Neural progenitor cell (in vitro differentiated cells): ENCODE measurements around the gene SCARF1. TPM values are rescaled to one million over a fixed set of nuclear protein-coding genes. Genes with fewer than 3 reads are reported as not detected.

Source experiments
- DNase-seq: peaks from one replicate; pipeline ENCODE4 v3.0.0-alpha.2; 2016; ENCODE audit warnings: low spot score
- H2AFZ ChIP-seq: fragments of 200-600 bp; sonication (generic); replicated peaks from 2 replicates; pipeline ENCODE4 v1.6.1; 2016; ENCODE audit warnings: antibody characterized with exemption
- H3F3A ChIP-seq: fragments of 200-600 bp; sonication (generic); 2 replicates; pipeline ENCODE4 v1.6.1; 2016; ENCODE audit warnings: antibody characterized with exemption, low read depth
- H3K27ac ChIP-seq: fragments of 200-600 bp; sonication (generic); 2 replicates; pipeline ENCODE4 v1.5.1; 2016; ENCODE audit warnings: mild to moderate bottlenecking
- H3K27me3 ChIP-seq: fragments of 200-600 bp; sonication (generic); 2 replicates; pipeline ENCODE4 v1.6.1; 2016; ENCODE audit warnings: mild to moderate bottlenecking, moderate library complexity
- H3K36me3 ChIP-seq: fragments of 200-600 bp; sonication (generic); 2 replicates; pipeline ENCODE4 v1.5.1; 2016
- H3K4me1 ChIP-seq: fragments of 200-600 bp; sonication (generic); 2 replicates; pipeline ENCODE4 v1.6.1; 2016; ENCODE audit warnings: mixed run types
- H3K4me2 ChIP-seq: fragments of 200-600 bp; sonication (generic); 2 replicates; pipeline ENCODE4 v1.6.1; 2016
- H3K4me3 ChIP-seq: fragments of 200-600 bp; sonication (generic); 2 replicates; pipeline ENCODE4 v1.5.1; 2016
- H3K79me2 ChIP-seq: fragments of 200-600 bp; sonication (generic); 2 replicates; pipeline ENCODE4 v1.6.1; 2016; ENCODE audit warnings: low read depth
- H3K9ac ChIP-seq: fragments of 200-600 bp; sonication (generic); 2 replicates; pipeline ENCODE4 v1.6.1; 2016
- H3K9me3 ChIP-seq: fragments of 200-600 bp; sonication (generic); 2 replicates; pipeline ENCODE4 v1.5.1; 2016; ENCODE audit warnings: low read depth
- H4K20me1 ChIP-seq: fragments of 200-600 bp; sonication (generic); 2 replicates; pipeline ENCODE4 v1.6.1; 2016; ENCODE audit warnings: low read depth
- H3K27ac Mint-ChIP-seq: 3 replicates; pipeline ENCODE4 v1.8.0; 2021; ENCODE audit warnings: mixed read lengths
- H3K27me3 Mint-ChIP-seq: 2 replicates; pipeline ENCODE4 v1.8.0; 2022; ENCODE audit warnings: low read depth, mild to moderate bottlenecking, inconsistent platforms, moderate library complexity, mixed read lengths; ENCODE audit not compliant: insufficient read depth
- H3K36me3 Mint-ChIP-seq: 3 replicates; pipeline ENCODE4 v1.8.0; 2021; ENCODE audit warnings: mixed read lengths
- H3K4me1 Mint-ChIP-seq: 3 replicates; pipeline ENCODE4 v1.8.0; 2021; ENCODE audit warnings: mixed read lengths
- H3K4me3 Mint-ChIP-seq: 3 replicates; pipeline ENCODE4 v1.8.0; 2021; ENCODE audit warnings: mild to moderate bottlenecking, moderate library complexity, mixed read lengths
- H3K9me3 Mint-ChIP-seq: 3 replicates; pipeline ENCODE4 v1.8.0; 2020; ENCODE audit warnings: mixed read lengths
- CTCF ChIP-seq: fragments of 200-600 bp; sonication (generic); IDR thresholded peaks from 2 replicates; pipeline ENCODE4 v1.5.1; 2017; ENCODE audit warnings: antibody characterized with exemption, mild to moderate bottlenecking
- EZH2 ChIP-seq: fragments of 200-600 bp; sonication (generic); IDR thresholded peaks from 2 replicates; pipeline ENCODE4 v1.6.1; 2017; ENCODE audit warnings: antibody characterized with exemption, mild to moderate bottlenecking, moderate library complexity
- EZH2phosphoT487 ChIP-seq: fragments of 200-600 bp; sonication (generic); IDR thresholded peaks from 2 replicates; pipeline ENCODE4 v1.6.1; 2017; ENCODE audit warnings: antibody characterized with exemption
- total RNA-seq: library from RNA; depleted of rRNA; stranded (reverse); fragments of >200 nt; gene quantifications from 2 replicates; pipeline ENCODE4 v1.2.3, GENCODE V29; 2015; ENCODE audit warnings: low replicate concordance

The SCARF1 gene
- total RNA-seq, 1 donor from 2014 or later = not detected

DNA sequence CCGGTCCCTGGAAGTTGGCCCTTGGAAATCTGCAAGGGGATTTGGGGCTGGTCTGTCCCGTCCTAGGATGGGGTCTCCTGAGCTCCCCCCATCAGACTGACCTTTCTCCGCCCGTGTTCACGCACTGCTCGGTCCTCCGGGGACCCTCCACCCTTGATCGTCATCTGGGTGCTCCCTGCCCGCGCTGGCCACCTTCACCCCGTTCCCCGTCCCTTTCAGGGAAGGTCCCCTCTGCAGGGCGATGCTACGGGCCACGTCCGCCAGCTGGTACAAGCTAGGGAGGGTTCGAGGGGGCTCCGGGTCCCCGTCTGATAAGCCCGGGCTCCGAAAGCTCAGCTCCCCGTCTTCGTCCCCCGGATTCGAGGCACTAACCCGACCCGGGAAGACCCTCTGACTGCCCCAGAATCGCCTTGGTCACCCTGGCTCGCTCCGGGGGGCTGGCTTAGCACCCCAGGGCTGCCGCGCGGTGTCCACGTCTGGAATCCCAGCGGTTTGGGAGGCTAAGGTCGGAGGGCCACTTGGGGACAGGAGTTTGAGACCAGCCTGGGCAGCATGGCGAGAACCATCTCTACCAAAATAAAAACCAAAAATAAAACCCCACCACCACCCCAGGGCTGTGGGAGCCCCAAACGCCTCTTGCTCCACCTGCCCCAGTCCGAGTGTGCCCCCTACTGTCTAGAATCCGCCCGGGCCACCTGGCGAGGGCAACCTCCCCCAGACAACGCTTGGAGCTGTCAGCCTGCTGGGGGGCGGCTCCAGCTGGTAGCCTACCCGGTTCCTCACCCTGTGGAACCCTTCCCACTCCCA is 15.8 kb downstream of the SCARF1 start:
- H3K4me1 Mint-ChIP-seq = peaks cover 33% of the 10 kb centered on the region
- H3K4me3 Mint-ChIP-seq = peak overlapping the region; percentile 83
- peak; percentile 54 for DNase-seq
- Histone ChIP-seq H3F3A (peaks cover 35% of the 10 kb centered on the region), H3K36me3 (no peaks in the 10 kb centered on the region), H3K4me1 (peaks cover 25% of the 10 kb centered on the region), H3K4me3 (peak overlapping the region; percentile 69), H3K4me2 (peak overlapping the region; percentile 90), H3K27me3 (peaks cover 35% of the 10 kb centered on the region), H3K9ac (peak overlapping the region; percentile 52), H2AFZ (peak overlapping the region; percentile 79), H3K27ac (no peak overlapping the region), H3K9me3 (no peaks in the 10 kb centered on the region), H4K20me1 (peaks cover 15% of the 10 kb centered on the region), H3K79me2 (no peaks in the 10 kb centered on the region)
- H3K36me3 Mint-ChIP-seq = no peaks in the 10 kb centered on the region
- no peaks in the 10 kb centered on the region for H3K9me3 Mint-ChIP-seq
- H3K27ac Mint-ChIP-seq = peak overlapping the region; percentile 35
- peaks cover 9% of the 10 kb centered on the region for H3K27me3 Mint-ChIP-seq
- TF ChIP-seq CTCF = peak; percentile 57
- no peak for TF ChIP-seq EZH2phosphoT487

- Histone ChIP-seq H3K79me2 (no peaks in the 10 kb centered on the region), H3K4me3 (peak overlapping the region; percentile 69), H3K36me3 (no peaks in the 10 kb centered on the region), H2AFZ (peak overlapping the region; percentile 79), H3K4me1 (peaks cover 25% of the 10 kb centered on the region), H3K27me3 (peaks cover 35% of the 10 kb centered on the region), H3K4me2 (peak overlapping the region; percentile 90), H3K27ac (peak overlapping the region; percentile 93), H3K9me3 (no peaks in the 10 kb centered on the region), H3F3A (peaks cover 35% of the 10 kb centered on the region), H4K20me1 (peaks cover 15% of the 10 kb centered on the region), H3K9ac (peak overlapping the region; percentile 52)
- Mint-ChIP-seq H3K9me3 (no peaks in the 10 kb centered on the region), H3K4me1 (peaks cover 33% of the 10 kb centered on the region), H3K27me3 (peaks cover 7% of the 10 kb centered on the region), H3K27ac (peak overlapping the region; percentile 61), H3K4me3 (peak overlapping the region; percentile 90), H3K36me3 (no peaks in the 10 kb centered on the region)
- peak; percentile 98 for DNase-seq
- no peak for TF ChIP-seq EZH2phosphoT487
- TF ChIP-seq CTCF = peak; percentile 45
- peak; percentile 9 for TF ChIP-seq EZH2
These were observed 16.6 kb downstream of the SCARF1 start for GRCh38 chr17:1628856-1629503.

DNA sequence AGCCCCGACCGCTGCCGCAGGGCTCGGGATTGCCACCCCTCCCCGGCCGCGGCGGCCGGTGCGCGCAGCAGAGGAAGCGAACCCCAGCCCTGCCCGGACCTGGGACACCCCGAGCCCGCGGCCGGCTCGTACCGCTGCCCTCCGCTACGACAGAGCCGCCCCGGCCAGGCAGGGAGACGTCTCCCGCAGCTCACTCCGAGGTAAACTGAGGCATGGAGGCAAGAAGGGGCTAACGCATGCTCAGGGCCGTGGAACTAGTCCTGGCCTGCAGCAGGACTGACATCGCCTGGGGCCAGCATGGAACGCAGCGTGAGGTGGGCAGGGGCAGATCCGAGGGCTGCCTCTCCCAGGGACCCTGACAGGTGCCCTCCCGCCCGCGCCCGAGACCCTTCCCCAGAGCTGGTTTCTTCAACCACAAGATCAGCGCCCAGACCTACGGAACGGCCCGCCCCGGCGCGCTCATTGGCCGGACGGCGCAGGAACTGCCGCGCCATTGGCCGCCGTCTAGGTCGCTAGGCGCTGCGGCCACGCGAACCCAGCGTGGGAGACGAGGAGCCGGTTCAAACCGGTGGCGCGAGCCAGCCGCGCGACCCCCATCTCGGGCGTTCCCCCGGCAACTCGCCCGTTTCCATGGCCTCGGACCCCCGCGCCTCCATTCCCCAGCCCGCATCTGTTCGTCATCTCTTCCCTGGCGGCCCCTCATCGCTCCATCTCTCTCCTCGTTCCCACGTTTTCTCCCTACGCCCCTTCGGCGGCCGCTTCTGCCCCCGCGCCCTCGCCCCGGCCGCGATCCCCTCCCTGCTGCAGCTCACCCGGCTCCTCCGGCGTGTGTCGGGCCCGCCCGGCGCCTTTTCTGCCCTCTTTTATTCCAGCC is 17.3 kb downstream of the SCARF1 start, which contains the start of gene SLC43A2:
SLC43A2 (minus strand) TSS at position 853 of the 874 bp plus-strand sequence. CDS start 960 bp downstream, outside the sequence.
- H3K36me3 ChIP-seq = no peaks in the 10 kb centered on the region
- H3K27ac Mint-ChIP-seq = peak within 1 kb of the TSS; percentile 61
- no peaks in the 10 kb centered on the region for H3K9me3 Mint-ChIP-seq
- peak within 1 kb of the TSS; percentile 65 for H3K9ac ChIP-seq
- H3K36me3 Mint-ChIP-seq = peaks cover 2% of the 10 kb centered on the region
- peak within 1 kb of the TSS; percentile 69 for H3K4me3 ChIP-seq
- peaks cover 35% of the 10 kb centered on the region for H3F3A ChIP-seq
- H3K4me2 ChIP-seq = peak within 1 kb of the TSS; percentile 90
- H3K4me1 ChIP-seq = peaks cover 25% of the 10 kb centered on the region
- H3K27me3 Mint-ChIP-seq = peaks cover 7% of the 10 kb centered on the region
- H4K20me1 ChIP-seq = peaks cover 15% of the 10 kb centered on the region
- DNase-seq = peak; percentile 96
- no peaks in the 10 kb centered on the region for H3K9me3 ChIP-seq
- H3K4me3 Mint-ChIP-seq = peak within 1 kb of the TSS; percentile 90
- TF ChIP-seq CTCF (no peak), EZH2 (no peak), EZH2phosphoT487 (no peak)
- peak within 1 kb of the TSS; percentile 79 for H2AFZ ChIP-seq
- H3K27me3 ChIP-seq = peaks cover 35% of the 10 kb centered on the region
- H3K27ac ChIP-seq = peak within 1 kb of the TSS; percentile 93
- H3K79me2 ChIP-seq = no peaks in the 10 kb centered on the region
- peaks cover 33% of the 10 kb centered on the region for H3K4me1 Mint-ChIP-seq
